RWPE2 (cell line): ENCODE data around the gene SSBP1.
A peak's percentile ranks its signal among the peaks of the same experiment; 100 is the strongest.

Experiments used
- ATAC-seq: fragments of 200-7000 bp; cut with Tn5 transposase; 3 replicates; pipeline ENCODE4 v1.9.1; 2021; ENCODE audit warnings: low read depth
- DNase-seq: peaks from one replicate; pipeline ENCODE4 v3.0.0-alpha.2; 2020; ENCODE audit warnings: low spot score
- H3K27ac ChIP-seq: fragments of 450-650 bp; 2 replicates; pipeline ENCODE4 v1.5.1; 2017; ENCODE audit warnings: mild to moderate bottlenecking; ENCODE audit not compliant: poor library complexity, severe bottlenecking
- H3K27me3 ChIP-seq: fragments of 250-450 bp; sonication (Bioruptor Pico); 2 replicates; pipeline ENCODE4 v1.5.1; 2021; ENCODE audit warnings: mild to moderate bottlenecking, moderate library complexity; ENCODE audit not compliant: insufficient read depth, poor library complexity, severe bottlenecking
- H3K36me3 ChIP-seq: fragments of 250-450 bp; sonication (Bioruptor Pico); 2 replicates; pipeline ENCODE4 v1.5.1; 2020; ENCODE audit warnings: low read depth, mild to moderate bottlenecking, moderate library complexity
- H3K4me1 ChIP-seq: fragments of 250-450 bp; sonication (Bioruptor Pico); 2 replicates; pipeline ENCODE4 v1.5.1; 2021; ENCODE audit warnings: mild to moderate bottlenecking, moderate library complexity; ENCODE audit not compliant: insufficient read depth, poor library complexity, severe bottlenecking
- H3K4me3 ChIP-seq: fragments of 250-450 bp; sonication (Bioruptor Pico); 2 replicates; pipeline ENCODE4 v1.5.1; 2021; ENCODE audit warnings: mild to moderate bottlenecking, moderate library complexity; ENCODE audit not compliant: severe bottlenecking
- H3K9me3 ChIP-seq: fragments of 250-450 bp; sonication (Bioruptor Pico); 2 replicates; pipeline ENCODE4 v1.5.1; 2021; ENCODE audit warnings: mild to moderate bottlenecking, moderate library complexity; ENCODE audit not compliant: severe bottlenecking
- CTCF ChIP-seq: fragments of 450-650 bp; IDR thresholded peaks from one replicate; pipeline ENCODE4 v1.5.1; 2017; ENCODE audit warnings: mild to moderate bottlenecking, moderate library complexity; ENCODE audit not compliant: poor library complexity, severe bottlenecking

Gene SSBP1

DNA sequence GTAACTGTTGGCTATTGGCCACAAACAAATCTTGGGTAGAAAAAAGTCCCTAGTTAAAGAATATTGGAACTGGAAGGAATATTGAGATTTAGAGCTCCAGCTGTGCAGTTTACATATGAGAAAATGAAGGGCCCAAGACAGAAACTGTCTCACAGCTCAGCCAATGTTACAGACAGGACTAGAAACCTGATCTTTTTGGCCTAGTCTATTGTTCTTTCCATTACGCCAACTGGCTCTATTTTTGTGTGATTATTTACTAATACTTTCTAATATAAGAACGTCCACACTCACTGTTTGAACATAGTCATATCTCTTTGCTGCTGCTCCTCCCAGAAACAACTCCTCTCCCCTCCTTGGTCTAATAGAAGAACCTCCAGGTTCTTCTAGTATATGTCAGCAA is 28.8 kb upstream of the SSBP1 start:
- Histone ChIP-seq H3K27ac (no peak overlapping the region), H3K27me3 (no peaks in the 10 kb centered on the region), H3K4me1 (no peaks in the 10 kb centered on the region), H3K4me3 (no peak overlapping the region), H3K9me3 (no peaks in the 10 kb centered on the region), H3K36me3 (no peaks in the 10 kb centered on the region)
- TF ChIP-seq CTCF: no peak
- no peak for DNase-seq
- no peak for ATAC-seq

DNA sequence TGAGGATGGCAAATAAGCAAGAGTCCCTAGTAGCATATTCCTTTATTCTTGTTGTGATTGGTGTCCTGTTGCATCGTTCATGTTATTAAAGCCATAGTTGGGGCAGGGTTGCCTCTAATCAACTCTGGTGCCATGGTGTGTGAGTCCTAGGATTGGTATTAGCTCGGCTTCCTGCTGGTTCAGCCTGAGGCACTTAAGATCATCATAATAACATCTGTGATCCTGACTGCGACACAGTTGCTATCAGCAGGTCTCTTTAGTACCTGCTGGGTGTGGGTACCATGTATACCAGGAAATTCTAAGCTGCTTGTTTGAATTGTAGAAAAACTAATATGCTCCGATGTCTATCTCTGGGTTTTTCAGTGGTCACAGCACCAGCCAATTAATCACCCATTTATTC is 28.4 kb upstream of the SSBP1 start:
- Histone ChIP-seq H3K9me3 (no peaks in the 10 kb centered on the region), H3K27ac (no peak overlapping the region), H3K36me3 (no peaks in the 10 kb centered on the region), H3K4me1 (no peaks in the 10 kb centered on the region), H3K4me3 (no peak overlapping the region), H3K27me3 (no peaks in the 10 kb centered on the region)
- no peak for TF ChIP-seq CTCF
- DNase-seq (no peak), ATAC-seq (peak; percentile 46; the same call in 2 of the 3 replicates)

DNA sequence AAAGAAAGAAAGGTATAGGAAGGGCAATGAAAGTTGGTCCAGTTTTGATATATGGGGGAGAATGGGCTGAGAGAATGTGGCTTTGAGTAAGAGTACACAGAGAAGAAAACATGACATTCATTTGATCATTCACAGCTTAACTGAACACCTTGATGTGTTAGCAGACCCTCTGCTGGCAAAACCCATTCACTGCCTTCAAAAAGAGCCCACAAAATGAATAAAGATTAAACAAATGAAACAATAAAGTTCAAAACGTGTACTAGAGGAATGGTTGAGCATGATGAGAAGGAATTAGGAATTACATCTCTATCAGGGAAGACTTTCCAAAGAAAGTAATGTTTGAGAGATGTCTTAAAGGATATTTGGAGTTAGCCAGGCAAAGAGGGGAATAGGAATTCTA is 27.9 kb upstream of the SSBP1 start:
- ATAC-seq (no peak), DNase-seq (no peak)
- no peak overlapping the region for H3K4me3 ChIP-seq
- H3K27me3 ChIP-seq: no peaks in the 10 kb centered on the region
- H3K27ac ChIP-seq: no peak overlapping the region
- no peaks in the 10 kb centered on the region for H3K4me1 ChIP-seq
- no peaks in the 10 kb centered on the region for H3K36me3 ChIP-seq
- no peak for TF ChIP-seq CTCF
- no peaks in the 10 kb centered on the region for H3K9me3 ChIP-seq

DNA sequence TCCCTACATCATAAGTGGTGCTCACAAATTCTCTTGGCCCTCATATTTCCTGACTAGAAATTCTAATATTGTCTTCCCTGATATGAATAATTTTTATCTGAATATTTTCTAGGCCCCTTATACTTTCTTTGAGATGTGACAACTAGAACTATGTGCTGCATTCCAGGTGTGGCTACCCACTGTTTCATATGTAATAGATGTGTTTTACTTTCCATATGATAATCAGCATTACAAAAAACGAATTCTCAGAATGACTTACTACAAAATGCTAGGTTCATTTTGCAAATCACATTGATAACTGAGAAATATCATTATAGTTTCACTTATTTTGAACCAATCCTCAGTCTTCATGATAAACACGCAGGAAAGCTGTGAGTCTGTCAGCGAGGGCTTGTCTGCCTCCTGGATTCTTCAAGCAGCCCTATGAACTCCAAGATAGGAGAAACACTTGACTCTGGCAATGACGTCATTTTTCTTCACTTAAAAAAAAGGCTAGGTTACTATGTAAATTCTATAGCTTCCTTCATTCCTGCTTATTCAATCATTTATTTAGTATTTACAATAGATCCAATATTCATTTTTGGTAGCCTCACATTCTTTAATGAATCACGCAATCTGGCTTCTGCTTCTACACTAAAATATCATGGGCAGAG is 25.4 kb upstream of the SSBP1 start:
- no peaks in the 10 kb centered on the region for H3K36me3 ChIP-seq
- no peaks in the 10 kb centered on the region for H3K27me3 ChIP-seq
- H3K9me3 ChIP-seq: no peaks in the 10 kb centered on the region
- DNase-seq (no peak), ATAC-seq (no peak)
- H3K4me3 ChIP-seq: no peak overlapping the region
- no peak for TF ChIP-seq CTCF
- H3K4me1 ChIP-seq: no peaks in the 10 kb centered on the region
- no peak overlapping the region for H3K27ac ChIP-seq

GRCh38 chr7:141713890-141714289 is 24.3 kb upstream of the SSBP1 start:
- ATAC-seq (no peak), DNase-seq (no peak)
- Histone ChIP-seq H3K4me3 (no peak overlapping the region), H3K9me3 (no peaks in the 10 kb centered on the region), H3K4me1 (no peaks in the 10 kb centered on the region), H3K27me3 (no peaks in the 10 kb centered on the region), H3K36me3 (no peaks in the 10 kb centered on the region), H3K27ac (no peak overlapping the region)
- no peak for TF ChIP-seq CTCF
